T-helper 1 cell treated with Interleukin-12 subunit alpha and Interleukin-12 subunit beta and Interleukin-4 antibody, amounts not matched to agents 30 ng/mL and 1 ng/mL, for 36 hours (primary cell): Measurements from ENCODE around the gene PRR29. TPM values are rescaled to one million over a fixed set of nuclear protein-coding genes. Genes with fewer than 3 reads are reported as not detected.

Experiments
- intact Hi-C: fragments of 100-400 bp; cut with micrococcal nuclease; formaldehyde crosslinking; loops from one replicate; pipeline ENCODE4 v1.15.1; 2024
- total RNA-seq: library from RNA; stranded (reverse); gene quantifications from 2 replicates; pipeline ENCODE4 v1.2.3, GENCODE V29; 2022

PRR29 gene
- total RNA-seq, 1 donor from 2014 or later: 2.2 TPM

GRCh38 chr17:64008830-64009229 is 10.7 kb downstream of the PRR29 start:
- intact Hi-C loops: no loop called here

GRCh38 chr17:64009571-64010402 is 11.6 kb downstream of the PRR29 start:
- intact Hi-C loops: no loop called here

- intact Hi-C loops: loop anchor here (1.0 to 5.0 kb wide), 2 partner anchors 10 to 83 kb away; partner anchors contain the start of gene CD79B
These were observed 17.3 kb downstream of the PRR29 start for GRCh38 chr17:64015447-64015846.

- intact Hi-C loops: loop anchor here (5.0 kb wide), 1 partner anchor 84 kb away; the partner anchor contains the start of gene CD79B
These were observed 18.2 kb downstream of the PRR29 start for GRCh38 chr17:64016231-64016784.

- intact Hi-C loops: loop anchor here (5.0 kb wide), 1 partner anchor 85 kb away; the partner anchor contains the start of gene CD79B
These were observed 18.8 kb downstream of the PRR29 start for GRCh38 chr17:64016974-64017373.

- intact Hi-C loops: loop anchor here (5.0 kb wide), 1 partner anchor 85 kb away; the partner anchor contains the start of gene CD79B
These were observed 19.3 kb downstream of the PRR29 start for GRCh38 chr17:64017381-64017980.

GRCh38 chr17:64019551-64019961 is 21.4 kb downstream of the PRR29 start:
- intact Hi-C loops: loop anchor here (5.0 kb wide), 1 partner anchor 87 kb away; the partner anchor contains the start of gene CD79B

- intact Hi-C loops: loop anchor here (1.0 to 5.0 kb wide), 6 partner anchors 22 to 247 kb away; partner anchors contain the start of genes CCDC47, PRR29, SMARCD2 and TEX2
These were observed 22.1 kb downstream of the PRR29 start, which contains the start of gene ICAM2 for GRCh38 chr17:64020056-64020766. TSS of gene ICAM2 (minus strand) at chr17:64020633. CDS start at chr17:64006691, 13,942 bp downstream.

GRCh38 chr17:64022611-64023063 is 24.5 kb downstream of the PRR29 start:
- intact Hi-C loops: loop anchor here (1.0 to 5.0 kb wide), 2 partner anchors 32 to 240 kb away; partner anchors contain the start of gene TEX2

GRCh38 chr17:64024215-64024654 is 26.1 kb downstream of the PRR29 start:
- intact Hi-C loops: loop anchor here (2.0 to 5.0 kb wide), 3 partner anchors 39 to 483 kb away; partner anchors contain the start of genes CEP95, DDX5 and TEX2

GRCh38 chr17:64024781-64025731 is 26.9 kb downstream of the PRR29 start:
- intact Hi-C loops: loop anchor here (1.0 to 5.0 kb wide), 8 partner anchors 10 to 482 kb away; partner anchors contain the start of genes CEP95, DDX5, PRR29 and TEX2

- intact Hi-C loops: loop anchor here (1.0 to 5.0 kb wide), 7 partner anchors 11 to 481 kb away; partner anchors contain the start of genes CEP95, DDX5 and PRR29
These were observed 27.7 kb downstream of the PRR29 start for GRCh38 chr17:64025732-64026294.

- intact Hi-C loops: loop anchor here (1.0 to 5.0 kb wide), 5 partner anchors 22 to 254 kb away; no protein-coding TSS in a partner anchor
These were observed 30.8 kb downstream of the PRR29 start for GRCh38 chr17:64028874-64029464.

- intact Hi-C loops: no loop called here
These were observed 33.9 kb downstream of the PRR29 start for GRCh38 chr17:64032081-64032480.

- intact Hi-C loops: no loop called here
These were observed 38.2 kb downstream of the PRR29 start for GRCh38 chr17:64036198-64036922.

GRCh38 chr17:64037180-64037579 is 39.0 kb downstream of the PRR29 start:
- intact Hi-C loops: no loop called here

- intact Hi-C loops: no loop called here
These were observed 39.7 kb downstream of the PRR29 start for GRCh38 chr17:64037802-64038201.
